SU-DHL-6 (cell line): Measurements from ENCODE around the gene IGF2BP2.

Experiments used
- CTCF ChIP-seq: fragments of 200-600 bp; sonication (generic); IDR thresholded peaks from one replicate; pipeline ENCODE4 v1.5.1; 2017; ENCODE audit warnings: antibody characterized with exemption, mild to moderate bottlenecking, low read length, moderate library complexity; ENCODE audit not compliant: insufficient read depth, poor library complexity, severe bottlenecking
- EZH2phosphoT487 ChIP-seq: fragments of 200-600 bp; sonication (generic), shearing (Covaris generic); conservative IDR thresholded peaks from 2 replicates; pipeline ENCODE4 v1.6.1; 2018; ENCODE audit warnings: mild to moderate bottlenecking, antibody characterized with exemption, low read length, moderate library complexity, mixed read lengths

GRCh38 chr3:185760088-185760487 lies 64.8 kb downstream of the IGF2BP2 start:
- no peak for TF ChIP-seq CTCF
- TF ChIP-seq EZH2phosphoT487 = no peak
